Esophagus muscularis mucosa (tissue), 4 donors: ENCODE data around the gene WWOX. TPM values are rescaled to one million over a fixed set of nuclear protein-coding genes. Genes with fewer than 3 reads are reported as not detected.

ENCODE experiments used
- DNase-seq: peaks from one replicate; pipeline ENCODE4 v3.0.0-alpha.2; 2017; ENCODE audit errors: extremely low spot score
- H3K27ac ChIP-seq, 4 donors: fragments of 200-600 bp; sonication (generic); replicated peaks in 1 of 4; 1 replicate in 3 of 4; 2 replicates in 1 of 4; pipeline ENCODE4 v1.5.1; 2016 to 2019; ENCODE audit warnings: mild to moderate bottlenecking in 1 of 4
- H3K27me3 ChIP-seq, 4 donors: fragments of 200-600 bp; sonication (generic); one replicate each; pipeline versions ENCODE4 v1.5.1 to v1.6.0; 2016 to 2019
- H3K36me3 ChIP-seq, 4 donors: fragments of 200-600 bp; sonication (generic); one replicate each; pipeline ENCODE4 v1.5.1; 2016 to 2019
- H3K4me1 ChIP-seq, 4 donors: fragments of 200-600 bp; sonication (generic); one replicate each; pipeline ENCODE4 v1.5.1; 2016 to 2019
- H3K4me3 ChIP-seq, 4 donors: fragments of 200-600 bp; sonication (generic); 1 replicate in 2 of 4; 2 replicates in 2 of 4; pipeline ENCODE4 v1.5.1; 2016 to 2019; ENCODE audit warnings: mild to moderate bottlenecking in 4 of 4, moderate library complexity in 1 of 4
- H3K9me3 ChIP-seq, 4 donors: fragments of 200-600 bp; sonication (generic); 1 replicate in 3 of 4; 2 replicates in 1 of 4; pipeline ENCODE4 v1.5.1; 2016 to 2019
- EP300 ChIP-seq: sonication (generic); formaldehyde crosslinking; IDR thresholded peaks from one replicate; pipeline ENCODE4 v1.6.1; 2017; ENCODE audit warnings: antibody characterized with exemption
- POLR2A ChIP-seq: fragments of 450-650 bp; IDR thresholded peaks from one replicate; pipeline ENCODE4 v1.6.1; 2017; ENCODE audit warnings: antibody characterized with exemption, moderate library complexity, mild to moderate bottlenecking, low read depth
- POLR2AphosphoS5 ChIP-seq, 2 donors: sonication (generic); formaldehyde crosslinking; IDR thresholded peaks; one replicate each; pipeline ENCODE4 v1.6.1; 2017; ENCODE audit warnings: antibody characterized with exemption in 2 of 2
- WGBS: methylation state at CpG from one replicate; pipeline ENCODE4 v1.1.5; 2018; 5-methylcytosine and 5-hydroxymethylcytosine counted together
- intact Hi-C: fragments of 100-400 bp; cut with DNase I; formaldehyde crosslinking; loops from one replicate; pipeline ENCODE4 v1.15.1; 2023
- total RNA-seq, 4 donors: library from RNA; depleted of rRNA; stranded (reverse); fragments of >200 nt; gene quantifications; one replicate each; pipeline versions ENCODE4 v1.1.0 to v1.2.1, GENCODE V29; 2016
- TF ChIP-seq, protein P1 (sequence below), 3 experiments: fragments of 200-600 bp in 2 of 3; fragments of 450-650 bp in 1 of 3; sonication (generic) in 2 of 3; IDR thresholded peaks; one replicate each; pipeline ENCODE4 v1.5.1; 2017 to 2019; ENCODE audit warnings: antibody characterized with exemption in 3 of 3, mild to moderate bottlenecking in 2 of 3, moderate library complexity in 1 of 3

Gene WWOX
- total RNA-seq, 4 donors from 2014 or later, result 14.4 to 27.8 (median 15.4) TPM

DNA sequence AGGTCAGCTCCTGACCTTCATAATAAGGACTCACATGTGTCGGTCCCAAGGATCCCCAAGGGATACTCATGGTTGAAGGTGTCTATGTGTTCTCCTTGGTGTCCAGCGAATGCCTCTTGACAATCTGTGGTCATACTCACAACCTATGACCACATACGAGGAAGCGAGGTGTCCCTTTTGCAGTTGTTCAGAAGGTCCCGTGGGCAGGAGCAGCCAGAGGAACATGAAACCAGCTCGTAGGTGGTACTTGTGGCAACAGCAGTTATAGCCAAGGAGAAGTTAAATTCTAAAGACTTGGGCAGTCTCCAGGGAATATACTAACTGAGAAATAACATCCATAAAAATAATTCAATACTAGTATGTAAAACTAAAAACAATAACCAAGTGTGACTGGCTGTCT lies 685.3 kb downstream of the WWOX start:
- H3K4me3 ChIP-seq, result no peak overlapping the region
- WGBS, result 88% methylated on average over 6 of the region's 6 CpGs
- no peak for DNase-seq
- H3K36me3 ChIP-seq, result no peaks in the 10 kb centered on the region
- TF ChIP-seq POLR2A, result no peak
- TF ChIP-seq, protein P1, sequence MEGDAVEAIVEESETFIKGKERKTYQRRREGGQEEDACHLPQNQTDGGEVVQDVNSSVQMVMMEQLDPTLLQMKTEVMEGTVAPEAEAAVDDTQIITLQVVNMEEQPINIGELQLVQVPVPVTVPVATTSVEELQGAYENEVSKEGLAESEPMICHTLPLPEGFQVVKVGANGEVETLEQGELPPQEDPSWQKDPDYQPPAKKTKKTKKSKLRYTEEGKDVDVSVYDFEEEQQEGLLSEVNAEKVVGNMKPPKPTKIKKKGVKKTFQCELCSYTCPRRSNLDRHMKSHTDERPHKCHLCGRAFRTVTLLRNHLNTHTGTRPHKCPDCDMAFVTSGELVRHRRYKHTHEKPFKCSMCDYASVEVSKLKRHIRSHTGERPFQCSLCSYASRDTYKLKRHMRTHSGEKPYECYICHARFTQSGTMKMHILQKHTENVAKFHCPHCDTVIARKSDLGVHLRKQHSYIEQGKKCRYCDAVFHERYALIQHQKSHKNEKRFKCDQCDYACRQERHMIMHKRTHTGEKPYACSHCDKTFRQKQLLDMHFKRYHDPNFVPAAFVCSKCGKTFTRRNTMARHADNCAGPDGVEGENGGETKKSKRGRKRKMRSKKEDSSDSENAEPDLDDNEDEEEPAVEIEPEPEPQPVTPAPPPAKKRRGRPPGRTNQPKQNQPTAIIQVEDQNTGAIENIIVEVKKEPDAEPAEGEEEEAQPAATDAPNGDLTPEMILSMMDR (IDR thresholded peaks at IDR 0.05), result no peak
- TF ChIP-seq EP300, result no peak
- TF ChIP-seq POLR2AphosphoS5 (IDR thresholded peaks at IDR 0.05), result no peak
- intact Hi-C loops, result no loop called here
- H3K27me3 ChIP-seq, result no peaks in the 10 kb centered on the region
- no peaks in the 10 kb centered on the region for H3K4me1 ChIP-seq
- no peak overlapping the region for H3K27ac ChIP-seq
- no peaks in the 10 kb centered on the region for H3K9me3 ChIP-seq

- WGBS, result 80% methylated on average over 3 of the region's 3 CpGs
- Histone ChIP-seq H3K27ac (no peak overlapping the region), H3K36me3 (no peaks in the 10 kb centered on the region), H3K27me3 (no peaks in the 10 kb centered on the region), H3K4me1 (no peaks in the 10 kb centered on the region), H3K4me3 (no peak overlapping the region), H3K9me3 (no peaks in the 10 kb centered on the region)
- no peak for DNase-seq
- intact Hi-C loops, result no loop called here
- TF ChIP-seq EP300 (no peak), POLR2A (no peak), POLR2AphosphoS5 (IDR thresholded peaks at IDR 0.05) (no peak)
- TF ChIP-seq, protein P1 (IDR thresholded peaks at IDR 0.05), result no peak
Measured at GRCh38 chr16:78785218-78785617, 685.8 kb downstream of the WWOX start.

DNA sequence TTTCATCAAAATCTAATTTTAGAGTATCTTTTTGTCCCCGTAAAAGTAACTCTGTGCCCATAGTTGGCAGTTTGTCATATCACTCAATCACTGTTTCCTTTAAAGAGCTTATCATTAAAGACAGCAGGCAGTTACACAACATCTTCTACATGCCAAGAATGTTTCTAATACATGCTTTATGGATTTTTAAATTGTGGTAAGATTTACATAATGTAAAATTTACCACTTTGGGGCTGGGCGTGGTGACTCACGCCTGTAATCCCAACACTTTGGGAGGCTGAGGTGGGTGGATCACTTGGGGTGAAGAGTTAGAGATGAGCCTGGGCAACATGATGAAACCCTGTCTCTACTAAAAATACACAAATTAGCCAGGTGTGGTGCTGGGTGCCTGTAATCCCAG lies 687.2 kb downstream of the WWOX start:
- no peak for DNase-seq
- intact Hi-C loops, result no loop called here
- Histone ChIP-seq H3K27me3 (no peaks in the 10 kb centered on the region), H3K27ac (no peak overlapping the region), H3K4me3 (no peak overlapping the region), H3K4me1 (no peaks in the 10 kb centered on the region), H3K9me3 (no peaks in the 10 kb centered on the region), H3K36me3 (no peaks in the 10 kb centered on the region)
- 53% methylated on average over 3 of the region's 3 CpGs for WGBS
- no peak for TF ChIP-seq EP300
- no peak for TF ChIP-seq POLR2AphosphoS5 (IDR thresholded peaks at IDR 0.05)

DNA sequence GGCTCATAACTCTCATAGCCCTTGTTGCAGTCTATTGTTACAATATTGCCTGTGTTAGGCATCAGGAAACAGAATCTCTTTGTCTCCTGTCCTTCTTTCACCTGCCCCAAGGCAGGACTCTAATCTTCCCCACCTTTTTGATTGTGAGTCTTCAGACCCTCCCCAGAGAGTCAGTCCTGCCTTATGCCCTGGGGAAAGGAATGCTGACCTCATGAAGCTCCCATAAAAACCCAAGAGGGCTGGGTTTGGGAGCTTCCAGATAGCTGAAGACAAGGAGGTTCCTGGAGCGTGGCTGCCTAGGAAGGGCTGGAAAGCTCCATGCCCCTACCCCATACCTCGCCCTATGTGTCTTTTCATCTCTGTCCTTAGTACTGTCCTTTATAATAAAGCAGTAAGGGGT lies 688.8 kb downstream of the WWOX start:
- intact Hi-C loops, result no loop called here
- no peaks in the 10 kb centered on the region for H3K9me3 ChIP-seq
- no peak for TF ChIP-seq POLR2A
- TF ChIP-seq, protein P1 (IDR thresholded peaks at IDR 0.05), result no peak
- no peak for TF ChIP-seq POLR2AphosphoS5 (IDR thresholded peaks at IDR 0.05)
- no peak for TF ChIP-seq EP300
- no peak overlapping the region for H3K27ac ChIP-seq
- no peaks in the 10 kb centered on the region for H3K4me1 ChIP-seq
- DNase-seq, result no peak
- 100% methylated on average over 2 of the region's 2 CpGs for WGBS
- H3K27me3 ChIP-seq, result no peaks in the 10 kb centered on the region
- H3K4me3 ChIP-seq, result no peak overlapping the region
- H3K36me3 ChIP-seq, result no peaks in the 10 kb centered on the region

DNA sequence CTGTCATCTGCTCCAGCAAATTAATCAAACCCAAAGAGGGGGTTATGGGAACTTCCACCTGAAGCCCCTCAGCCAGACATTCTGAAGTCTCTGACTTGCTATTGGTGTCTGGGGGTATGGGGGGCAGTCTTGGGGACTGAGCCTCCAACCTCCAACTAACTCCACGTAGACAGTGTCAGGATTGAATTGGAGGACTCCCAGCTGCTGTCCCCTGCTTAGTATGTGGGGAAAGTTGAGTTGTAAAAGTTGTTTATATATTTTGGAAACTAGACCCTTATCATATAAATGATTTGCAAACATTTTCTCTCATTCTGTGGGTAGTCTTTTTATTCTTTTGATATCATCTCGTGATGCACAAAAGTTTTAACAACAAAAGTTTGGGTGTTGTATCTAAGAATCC lies 689.2 kb downstream of the WWOX start:
- TF ChIP-seq EP300, result no peak
- TF ChIP-seq POLR2AphosphoS5 (IDR thresholded peaks at IDR 0.05), result no peak
- TF ChIP-seq, protein P1 (IDR thresholded peaks at IDR 0.05), result no peak
- no peak for TF ChIP-seq POLR2A
- WGBS, result 81% methylated on average over 2 of the region's 2 CpGs
- no peaks in the 10 kb centered on the region for H3K27me3 ChIP-seq
- no peaks in the 10 kb centered on the region for H3K4me1 ChIP-seq
- H3K9me3 ChIP-seq, result no peaks in the 10 kb centered on the region
- no peak for DNase-seq
- H3K36me3 ChIP-seq, result no peaks in the 10 kb centered on the region
- H3K4me3 ChIP-seq, result no peak overlapping the region
- intact Hi-C loops, result no loop called here
- no peak overlapping the region for H3K27ac ChIP-seq
